Central memory CD8-positive, alpha-beta T cell (primary cell): ENCODE data around the gene ACTL7B.

Experiments used
- ATAC-seq: fragments of 150-1000 bp; cut with Tn5 transposase; replicated peaks from 2 replicates; pipeline ENCODE4 v1.10.0; 2022; ENCODE audit warnings: mild to moderate bottlenecking, moderate FRiP score, moderate number of reproducible peaks; ENCODE audit not compliant: poor library complexity, severe bottlenecking; ENCODE audit errors: extremely low read depth
- DNase-seq, 2 donors: peaks; one replicate each; pipeline ENCODE4 v3.0.0; 2021; ENCODE audit warnings: low spot score in 2 of 2
- H3K27ac Mint-ChIP-seq: one replicate; pipeline ENCODE4 v1.8.0; 2022; ENCODE audit warnings: low read depth, mild to moderate bottlenecking, moderate library complexity, mixed read lengths
- H3K27me3 Mint-ChIP-seq: one replicate; pipeline ENCODE4 v1.8.0; 2022; ENCODE audit warnings: mixed read lengths
- H3K36me3 Mint-ChIP-seq: one replicate; pipeline ENCODE4 v1.8.0; 2022; ENCODE audit warnings: mild to moderate bottlenecking, moderate library complexity, mixed read lengths; ENCODE audit not compliant: insufficient read depth
- H3K4me1 Mint-ChIP-seq: one replicate; pipeline ENCODE4 v1.8.0; 2022; ENCODE audit warnings: mixed read lengths
- H3K4me3 Mint-ChIP-seq: one replicate; pipeline ENCODE4 v1.8.0; 2022; ENCODE audit warnings: mild to moderate bottlenecking, moderate library complexity, mixed read lengths
- H3K9me3 Mint-ChIP-seq: one replicate; pipeline ENCODE4 v1.8.0; 2022; ENCODE audit warnings: mixed read lengths

The ACTL7B gene

GRCh38 chr9:108864446-108864845 lies 8.7 kb upstream of the ACTL7B start:
- ATAC-seq (no peak), DNase-seq (no peak)
- peaks cover 14% of the 10 kb centered on the region for H3K36me3 Mint-ChIP-seq
- H3K9me3 Mint-ChIP-seq = no peaks in the 10 kb centered on the region
- no peaks in the 10 kb centered on the region for H3K4me1 Mint-ChIP-seq
- H3K4me3 Mint-ChIP-seq = no peak overlapping the region
- no peak overlapping the region for H3K27ac Mint-ChIP-seq
- H3K27me3 Mint-ChIP-seq = no peaks in the 10 kb centered on the region

GRCh38 chr9:108863891-108864290 lies 8.1 kb upstream of the ACTL7B start:
- Mint-ChIP-seq H3K4me1 (no peaks in the 10 kb centered on the region), H3K9me3 (no peaks in the 10 kb centered on the region), H3K36me3 (peaks cover 11% of the 10 kb centered on the region), H3K27me3 (no peaks in the 10 kb centered on the region), H3K4me3 (no peak overlapping the region), H3K27ac (no peak overlapping the region)
- no peak for DNase-seq
- ATAC-seq = no peak

GRCh38 chr9:108861997-108862396 lies 6.2 kb upstream of the ACTL7B start, which contains the start of gene ACTL7A:
Gene ACTL7A, plus strand, starts transcription at chr9:108862266. Its CDS starts 57 bp downstream, at chr9:108862323.
- H3K9me3 Mint-ChIP-seq = no peaks in the 10 kb centered on the region
- no peak within 1 kb of the TSS for H3K27ac Mint-ChIP-seq
- no peaks in the 10 kb centered on the region for H3K36me3 Mint-ChIP-seq
- H3K4me1 Mint-ChIP-seq = no peaks in the 10 kb centered on the region
- ATAC-seq (no peak), DNase-seq (no peak)
- H3K27me3 Mint-ChIP-seq = no peaks in the 10 kb centered on the region
- H3K4me3 Mint-ChIP-seq = no peak within 1 kb of the TSS

- no peak overlapping the region for H3K27ac Mint-ChIP-seq
- H3K27me3 Mint-ChIP-seq = no peaks in the 10 kb centered on the region
- no peaks in the 10 kb centered on the region for H3K36me3 Mint-ChIP-seq
- no peak for DNase-seq
- H3K4me1 Mint-ChIP-seq = no peaks in the 10 kb centered on the region
- H3K9me3 Mint-ChIP-seq = no peaks in the 10 kb centered on the region
- ATAC-seq = no peak
- H3K4me3 Mint-ChIP-seq = no peak overlapping the region
These were observed 5.7 kb upstream of the ACTL7B start for GRCh38 chr9:108861464-108861863.

- no peak for DNase-seq
- ATAC-seq = no peak
These were observed 5.0 kb upstream of the ACTL7B start for GRCh38 chr9:108860764-108861163.

GRCh38 chr9:108860354-108860753 lies 4.6 kb upstream of the ACTL7B start:
- no peak for DNase-seq
- Mint-ChIP-seq H3K27ac (no peak overlapping the region), H3K9me3 (no peaks in the 10 kb centered on the region)

More at GRCh38 chr9:108860764-108861163, 5.0 kb upstream of the ACTL7B start:
- Mint-ChIP-seq H3K27me3 (no peaks in the 10 kb centered on the region), H3K4me3 (no peak overlapping the region), H3K27ac (no peak overlapping the region), H3K9me3 (no peaks in the 10 kb centered on the region), H3K4me1 (no peaks in the 10 kb centered on the region), H3K36me3 (no peaks in the 10 kb centered on the region)

GRCh38 chr9:108859459-108860114 lies 3.8 kb upstream of the ACTL7B start:
- no peak for ATAC-seq
- Mint-ChIP-seq H3K9me3 (no peaks in the 10 kb centered on the region), H3K4me1 (no peaks in the 10 kb centered on the region), H3K27me3 (no peaks in the 10 kb centered on the region), H3K27ac (no peak overlapping the region), H3K4me3 (no peak overlapping the region), H3K36me3 (no peaks in the 10 kb centered on the region)
- DNase-seq = no peak

More at GRCh38 chr9:108860354-108860753, 4.6 kb upstream of the ACTL7B start:
- H3K27me3 Mint-ChIP-seq = no peaks in the 10 kb centered on the region
- H3K36me3 Mint-ChIP-seq = no peaks in the 10 kb centered on the region
- H3K4me1 Mint-ChIP-seq = no peaks in the 10 kb centered on the region
- H3K4me3 Mint-ChIP-seq = no peak overlapping the region
- ATAC-seq = no peak

GRCh38 chr9:108857572-108857971 lies 1.8 kb upstream of the ACTL7B start:
- H3K4me3 Mint-ChIP-seq = no peak overlapping the region
- ATAC-seq (no peak), DNase-seq (no peak)
- no peaks in the 10 kb centered on the region for H3K9me3 Mint-ChIP-seq
- H3K36me3 Mint-ChIP-seq = no peaks in the 10 kb centered on the region
- no peaks in the 10 kb centered on the region for H3K4me1 Mint-ChIP-seq
- H3K27ac Mint-ChIP-seq = no peak overlapping the region
- H3K27me3 Mint-ChIP-seq = peaks cover 10% of the 10 kb centered on the region

- no peak for DNase-seq
- no peak overlapping the region for H3K27ac Mint-ChIP-seq
- no peaks in the 10 kb centered on the region for H3K36me3 Mint-ChIP-seq
- H3K27me3 Mint-ChIP-seq = peaks cover 21% of the 10 kb centered on the region
- no peaks in the 10 kb centered on the region for H3K4me1 Mint-ChIP-seq
- no peaks in the 10 kb centered on the region for H3K9me3 Mint-ChIP-seq
- ATAC-seq = no peak
- H3K4me3 Mint-ChIP-seq = no peak overlapping the region
These were observed 278 bp downstream of the ACTL7B start for GRCh38 chr9:108855529-108855886.

GRCh38 chr9:108854641-108855528 lies 901 bp downstream of the ACTL7B start:
- DNase-seq (no peak), ATAC-seq (no peak)
- H3K9me3 Mint-ChIP-seq = no peaks in the 10 kb centered on the region
- H3K4me3 Mint-ChIP-seq = no peak overlapping the region
- no peaks in the 10 kb centered on the region for H3K36me3 Mint-ChIP-seq
- H3K27ac Mint-ChIP-seq = no peak overlapping the region
- H3K27me3 Mint-ChIP-seq = peaks cover 24% of the 10 kb centered on the region
- H3K4me1 Mint-ChIP-seq = no peaks in the 10 kb centered on the region

GRCh38 chr9:108854094-108854493 lies 1.7 kb downstream of the ACTL7B start:
- no peaks in the 10 kb centered on the region for H3K4me1 Mint-ChIP-seq
- no peaks in the 10 kb centered on the region for H3K36me3 Mint-ChIP-seq
- no peaks in the 10 kb centered on the region for H3K9me3 Mint-ChIP-seq
- no peak overlapping the region for H3K4me3 Mint-ChIP-seq
- H3K27me3 Mint-ChIP-seq = peaks cover 31% of the 10 kb centered on the region
- ATAC-seq = no peak
- H3K27ac Mint-ChIP-seq = no peak overlapping the region
- no peak for DNase-seq

- Mint-ChIP-seq H3K9me3 (no peaks in the 10 kb centered on the region), H3K36me3 (peaks cover 2% of the 10 kb centered on the region), H3K27me3 (peaks cover 31% of the 10 kb centered on the region), H3K4me3 (no peak overlapping the region), H3K27ac (no peak overlapping the region), H3K4me1 (no peaks in the 10 kb centered on the region)
- no peak for ATAC-seq
- no peak for DNase-seq
These were observed 3.7 kb downstream of the ACTL7B start for GRCh38 chr9:108852079-108852478.

GRCh38 chr9:108851138-108851537 lies 4.6 kb downstream of the ACTL7B start:
- H3K9me3 Mint-ChIP-seq = no peaks in the 10 kb centered on the region
- no peak overlapping the region for H3K4me3 Mint-ChIP-seq
- no peak overlapping the region for H3K27ac Mint-ChIP-seq
- peaks cover 31% of the 10 kb centered on the region for H3K27me3 Mint-ChIP-seq
- no peak for ATAC-seq
- no peaks in the 10 kb centered on the region for H3K4me1 Mint-ChIP-seq
- no peak for DNase-seq
- peaks cover 2% of the 10 kb centered on the region for H3K36me3 Mint-ChIP-seq
